ENCODE measurements around the gene MTHFD1. TPM values are rescaled to one million over a fixed set of nuclear protein-coding genes. Genes with fewer than 3 reads are reported as not detected.

The MTHFD1 gene
- total and polyA plus RNA-seq, 2 experiments from 2014 or later: 37.8 to 63.6 TPM

DNA sequence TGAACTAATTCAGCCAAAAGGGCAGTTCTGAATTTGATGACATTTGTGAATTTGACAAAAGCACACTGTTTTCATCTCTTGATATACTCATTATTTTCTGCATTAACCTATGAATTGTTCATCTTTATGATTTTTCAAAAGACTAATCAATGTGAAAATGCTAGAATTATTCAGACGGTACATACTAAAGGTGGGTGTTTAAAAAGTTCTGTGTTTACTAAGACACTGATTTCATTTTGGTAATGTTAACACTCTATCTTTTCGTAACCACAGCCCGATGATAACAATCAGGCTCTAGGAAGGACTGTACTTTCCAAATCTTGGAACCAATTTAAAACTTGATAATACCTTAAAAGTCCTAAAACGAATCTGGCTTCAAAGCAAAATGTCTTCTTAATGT is 86.5 kb downstream of the MTHFD1 start:
- Histone ChIP-seq H3K27me3 (no peaks in the 10 kb centered on the region), H3K4me3 (no peak overlapping the region), H3K4me1 (ENCODE audit: low read depth) (no peaks in the 10 kb centered on the region), H3K36me3 (no peaks in the 10 kb centered on the region), H3K9me3 (ENCODE audit: low read depth) (no peaks in the 10 kb centered on the region), H3K27ac (no peak overlapping the region)
- DNase-seq (ENCODE audit: low read depth in 1 of 2, low spot score in 1 of 2): no peak
- no peak for TF ChIP-seq CTCF (IDR thresholded peaks at IDR 0.05; ENCODE audit: low read depth, low read length)

DNA sequence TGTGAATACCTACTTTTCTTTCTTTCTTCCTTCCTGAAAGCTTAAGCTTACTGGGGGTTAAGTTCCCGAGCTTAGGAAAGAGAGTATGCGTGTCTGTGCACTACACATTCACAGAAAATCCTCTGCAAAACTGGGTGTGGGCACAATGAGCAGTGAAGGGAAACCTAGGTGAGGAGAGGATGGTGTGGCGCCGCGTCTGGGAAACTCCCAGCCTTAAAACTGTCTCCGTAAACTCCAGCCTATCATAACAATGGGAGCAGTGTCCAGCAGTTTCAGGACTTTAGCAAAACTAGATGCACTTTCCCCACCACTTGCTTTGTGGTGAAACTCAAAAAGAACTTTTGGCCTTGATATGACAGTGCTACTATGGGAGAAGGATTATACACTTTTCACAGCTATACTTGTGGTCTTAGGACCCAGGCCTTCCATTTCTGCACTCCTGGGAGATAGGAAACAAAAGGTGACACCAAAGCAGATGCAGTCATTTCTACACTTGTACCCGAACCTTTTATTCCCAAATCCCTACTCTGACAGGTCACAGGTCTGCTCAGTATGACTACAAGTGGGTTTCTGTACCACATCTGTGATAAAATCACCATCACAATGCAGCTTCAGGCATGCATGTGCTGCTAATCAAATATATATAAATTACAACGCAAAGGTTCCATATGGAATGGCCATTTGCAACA is 87.6 kb downstream of the MTHFD1 start:
- peak overlapping the region; percentile 24 for H3K27ac ChIP-seq
- no peaks in the 10 kb centered on the region for H3K36me3 ChIP-seq
- H3K4me1 ChIP-seq (ENCODE audit: low read depth): no peaks in the 10 kb centered on the region
- no peak for DNase-seq (ENCODE audit: low read depth in 1 of 2, low spot score in 1 of 2)
- H3K4me3 ChIP-seq: no peak overlapping the region
- no peaks in the 10 kb centered on the region for H3K9me3 ChIP-seq (ENCODE audit: low read depth)
- H3K27me3 ChIP-seq: no peaks in the 10 kb centered on the region
- no peak for TF ChIP-seq CTCF (IDR thresholded peaks at IDR 0.05; ENCODE audit: low read depth, low read length)

DNA sequence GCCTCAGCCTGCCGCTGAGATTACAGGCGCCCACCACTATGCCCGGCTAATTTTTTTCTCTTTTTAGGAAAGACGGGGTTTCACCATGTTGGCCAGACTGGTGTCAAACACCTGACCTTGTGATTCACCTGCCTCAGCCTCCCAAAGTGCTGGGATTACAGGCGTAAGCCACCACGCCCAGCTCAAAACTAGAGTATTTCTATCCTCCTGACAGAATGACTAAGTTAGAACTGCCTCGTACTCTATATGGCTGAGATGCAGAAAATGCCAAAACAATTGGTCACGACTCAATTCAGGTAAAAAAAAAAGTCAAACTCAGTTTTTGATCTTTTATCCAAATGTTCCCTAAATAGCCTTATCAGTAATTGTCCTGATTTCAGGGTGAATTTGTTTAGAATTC is 88.3 kb downstream of the MTHFD1 start:
- H3K27ac ChIP-seq: no peak overlapping the region
- no peaks in the 10 kb centered on the region for H3K4me1 ChIP-seq (ENCODE audit: low read depth)
- no peak overlapping the region for H3K4me3 ChIP-seq
- TF ChIP-seq CTCF (IDR thresholded peaks at IDR 0.05; ENCODE audit: low read depth, low read length): no peak
- H3K36me3 ChIP-seq: no peaks in the 10 kb centered on the region
- H3K27me3 ChIP-seq: no peaks in the 10 kb centered on the region
- DNase-seq (ENCODE audit: low read depth in 1 of 2, low spot score in 1 of 2): no peak
- H3K9me3 ChIP-seq (ENCODE audit: low read depth): no peaks in the 10 kb centered on the region

GRCh38 chr14:64478634-64479250 is 90.6 kb downstream of the MTHFD1 start:
- Histone ChIP-seq H3K36me3 (no peaks in the 10 kb centered on the region), H3K27ac (no peak overlapping the region), H3K4me1 (ENCODE audit: low read depth) (no peaks in the 10 kb centered on the region), H3K4me3 (no peak overlapping the region), H3K9me3 (ENCODE audit: low read depth) (no peaks in the 10 kb centered on the region), H3K27me3 (no peaks in the 10 kb centered on the region)
- peak in 1 of 2 donors; percentile 56 for DNase-seq (ENCODE audit: low read depth in 1 of 2, low spot score in 1 of 2)
- peak; percentile 40 for TF ChIP-seq CTCF (IDR thresholded peaks at IDR 0.05; ENCODE audit: low read depth, low read length)

- Histone ChIP-seq H3K4me3 (no peak overlapping the region), H3K4me1 (ENCODE audit: low read depth) (no peaks in the 10 kb centered on the region)
- no peak for DNase-seq (ENCODE audit: low read depth in 1 of 2, low spot score in 1 of 2)
Measured at GRCh38 chr14:64488590-64489099, 100.5 kb downstream of the MTHFD1 start.

More at GRCh38 chr14:64488590-64489099, 100.5 kb downstream of the MTHFD1 start:
- H3K27ac ChIP-seq: no peak overlapping the region
- peaks cover 28% of the 10 kb centered on the region for H3K36me3 ChIP-seq
- no peaks in the 10 kb centered on the region for H3K27me3 ChIP-seq
- no peaks in the 10 kb centered on the region for H3K9me3 ChIP-seq (ENCODE audit: low read depth)
- TF ChIP-seq CTCF (IDR thresholded peaks at IDR 0.05; ENCODE audit: low read depth, low read length): no peak
